Measurements from ENCODE around the gene GAL3ST3.

GRCh38 chr11:66087148-66087908, 38.4 kb upstream of the GAL3ST3 start:
- TF ChIP-seq CTCF (conservative IDR thresholded peaks at IDR 0.05; ENCODE audit: low read length), result no peak
- TF ChIP-seq EZH2phosphoT487 (IDR thresholded peaks at IDR 0.05; ENCODE audit: borderline replicate concordance, low read depth, low read length), result no peak
